ENCODE data around the gene ZNF24. TPM values are rescaled to one million over a fixed set of nuclear protein-coding genes. Genes with fewer than 3 reads are reported as not detected.

Gene ZNF24
- 41.4 TPM for total RNA-seq (2013)
- polyA plus RNA-seq (10 to 100 TPM; 12.9 to 64.4 (median 54.3) TPM), polyA minus RNA-seq (10.8 and 13.9 TPM in 2 replicates), total RNA-seq (112 to 212 (median 148) reads per million in 11 experiments)

DNA sequence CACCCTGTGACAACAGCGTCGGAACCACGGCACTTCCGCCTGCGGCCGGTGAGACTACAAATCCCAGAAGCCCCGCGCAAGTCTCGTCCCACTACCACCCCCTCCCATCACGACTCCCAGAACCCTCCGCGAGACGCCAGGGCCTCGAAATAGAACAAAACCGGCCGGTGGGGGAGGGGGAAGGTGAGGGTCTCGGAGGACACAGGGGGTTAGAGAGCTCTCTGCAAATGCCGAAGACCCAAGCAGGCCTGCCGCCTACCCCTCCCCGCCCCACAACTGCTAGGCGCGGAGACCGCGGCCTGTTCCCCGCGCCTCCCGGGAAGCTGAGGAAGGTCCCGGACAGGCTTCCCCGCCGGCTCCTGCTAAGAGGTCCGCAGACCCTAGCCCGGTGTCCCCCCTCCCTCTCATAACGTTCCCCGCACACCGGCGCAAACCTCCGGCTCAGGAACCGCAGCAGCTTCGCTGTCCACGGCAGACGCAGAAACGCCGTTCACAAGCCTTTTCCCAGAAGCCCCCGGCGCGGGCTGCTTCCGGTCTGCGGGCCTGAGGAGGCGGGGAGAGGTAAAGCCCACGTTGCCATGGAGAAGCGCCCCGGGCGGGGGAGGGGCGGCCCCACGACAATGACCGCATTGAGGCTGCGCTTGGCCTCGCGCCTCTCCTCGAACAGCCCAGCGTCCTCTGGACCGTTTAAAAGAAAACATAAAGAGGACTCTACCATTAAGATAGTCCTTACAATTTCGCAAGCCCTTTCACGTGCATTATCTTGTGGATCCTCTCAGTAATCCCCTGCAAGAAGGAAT, at the start of gene ZNF24:
Gene ZNF24 (minus strand): TSS at position 485 of the 800 bp plus-strand sequence. CDS start 3,770 bp downstream, outside the sequence.
- peak within 1 kb of the TSS; percentile 91 to 92 for H3K4me3 Mint-ChIP-seq
- peaks cover 46% of the 10 kb centered on the region for H3K4me1 Mint-ChIP-seq

DNA sequence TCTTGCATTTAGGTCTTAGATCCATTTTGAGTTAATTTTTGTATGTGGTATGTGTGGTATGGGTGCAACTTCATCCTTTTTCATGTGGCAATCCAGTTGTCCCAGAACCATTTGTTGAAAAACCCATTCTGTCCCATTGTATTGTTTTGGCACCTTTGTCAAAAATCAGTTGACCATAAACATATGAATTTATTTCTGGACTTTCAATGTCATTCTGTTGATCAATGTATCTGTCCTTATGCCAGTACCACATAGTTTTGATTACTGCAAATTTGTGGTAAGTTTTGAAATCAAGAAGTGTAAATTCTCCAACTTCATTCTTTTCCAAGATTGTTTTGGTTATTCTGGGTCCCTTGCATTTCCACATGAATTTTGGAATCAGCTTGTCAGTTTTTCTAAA, 49.5 kb upstream of the ZNF24 start:
- no peak overlapping the region for H3K27ac Mint-ChIP-seq
- no peaks in the 10 kb centered on the region for H3K36me3 Mint-ChIP-seq
- peaks cover 4% of the 10 kb centered on the region for H3K4me1 Mint-ChIP-seq
- no peaks in the 10 kb centered on the region for H4K20me1 ChIP-seq (ENCODE audit: insufficient read depth, low read length)
- TF ChIP-seq, protein P1, sequence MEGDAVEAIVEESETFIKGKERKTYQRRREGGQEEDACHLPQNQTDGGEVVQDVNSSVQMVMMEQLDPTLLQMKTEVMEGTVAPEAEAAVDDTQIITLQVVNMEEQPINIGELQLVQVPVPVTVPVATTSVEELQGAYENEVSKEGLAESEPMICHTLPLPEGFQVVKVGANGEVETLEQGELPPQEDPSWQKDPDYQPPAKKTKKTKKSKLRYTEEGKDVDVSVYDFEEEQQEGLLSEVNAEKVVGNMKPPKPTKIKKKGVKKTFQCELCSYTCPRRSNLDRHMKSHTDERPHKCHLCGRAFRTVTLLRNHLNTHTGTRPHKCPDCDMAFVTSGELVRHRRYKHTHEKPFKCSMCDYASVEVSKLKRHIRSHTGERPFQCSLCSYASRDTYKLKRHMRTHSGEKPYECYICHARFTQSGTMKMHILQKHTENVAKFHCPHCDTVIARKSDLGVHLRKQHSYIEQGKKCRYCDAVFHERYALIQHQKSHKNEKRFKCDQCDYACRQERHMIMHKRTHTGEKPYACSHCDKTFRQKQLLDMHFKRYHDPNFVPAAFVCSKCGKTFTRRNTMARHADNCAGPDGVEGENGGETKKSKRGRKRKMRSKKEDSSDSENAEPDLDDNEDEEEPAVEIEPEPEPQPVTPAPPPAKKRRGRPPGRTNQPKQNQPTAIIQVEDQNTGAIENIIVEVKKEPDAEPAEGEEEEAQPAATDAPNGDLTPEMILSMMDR (IDR thresholded peaks at IDR 0.05) = no peak
- DNase-seq = no peak
- H3K4me3 Mint-ChIP-seq = no peak overlapping the region
- H3K79me2 ChIP-seq (ENCODE audit: insufficient read depth, low read length) = no peaks in the 10 kb centered on the region
- H3K4me1 ChIP-seq (ENCODE audit: control insufficient read depth in 1 of 2, insufficient read depth in 2 of 2, low read length in 2 of 2) = no peaks in the 10 kb centered on the region
- H3K4me3 ChIP-seq (replicated peaks in 1 of 3; ENCODE audit: low read depth in 2 of 3, low read length in 3 of 3) = no peak overlapping the region
- H3K9me3 Mint-ChIP-seq = peaks cover 0 to 3% (median 0%) of the 10 kb centered on the region in 7 donors
- peaks cover 0 to 2% of the 10 kb centered on the region in 2 donors for H3K27me3 ChIP-seq (ENCODE audit: control insufficient read depth in 2 of 2, insufficient read depth in 2 of 2, low read length in 2 of 2)
- H3K27ac ChIP-seq (ENCODE audit: low read depth in 1 of 2, low read length in 2 of 2) = no peak overlapping the region
- H3K27me3 Mint-ChIP-seq (ENCODE audit: low read depth in 3 of 3) = peaks cover 0 to 3% (median 2%) of the 10 kb centered on the region in 3 donors
- H3K36me3 ChIP-seq (replicated peaks in 1 of 2; ENCODE audit: control insufficient read depth in 1 of 2, insufficient read depth in 2 of 2, low read length in 2 of 2) = no peaks in the 10 kb centered on the region
- H2AFZ ChIP-seq (ENCODE audit: insufficient read depth, low read depth, low read length, poor library complexity, severe bottlenecking) = no peak overlapping the region
- intact Hi-C loops (cut with micrococcal nuclease) = loop anchor here in 1 of 2 donors (5.0 kb wide), 1 partner anchor 104 kb away; the partner anchor contains the start of gene INO80C
- no peak overlapping the region for H3K9ac ChIP-seq (ENCODE audit: insufficient read depth, low read length, poor library complexity, severe bottlenecking)
- no peaks in the 10 kb centered on the region for H3K9me3 ChIP-seq (replicated peaks in 1 of 2; ENCODE audit: control insufficient read depth in 1 of 2, insufficient read depth in 1 of 2, low read length in 2 of 2)
- no peak overlapping the region for H3K4me2 ChIP-seq (replicated peaks; ENCODE audit: extremely low read depth, low read length, poor library complexity, severe bottlenecking)

More for the DNA sequence above, at the start of gene ZNF24:
- Mint-ChIP-seq H3K36me3 (peaks cover 14 to 17% of the 10 kb centered on the region in 2 donors), H3K27ac (peak within 1 kb of the TSS; percentile 92 to 99 (median 98)), H3K9me3 (no peaks in the 10 kb centered on the region), H3K27me3 (ENCODE audit: low read depth in 3 of 3) (peaks cover 0 to 1% (median 0%) of the 10 kb centered on the region in 3 donors)
- Histone ChIP-seq H3K27ac (ENCODE audit: low read depth in 1 of 2, low read length in 2 of 2) (peak within 1 kb of the TSS; percentile 96 to 98), H3K9ac (ENCODE audit: insufficient read depth, low read length, poor library complexity, severe bottlenecking) (peak within 1 kb of the TSS; percentile 97), H3K36me3 (replicated peaks in 1 of 2; ENCODE audit: control insufficient read depth in 1 of 2, insufficient read depth in 2 of 2, low read length in 2 of 2) (peaks cover 17 to 20% of the 10 kb centered on the region in 2 donors), H2AFZ (ENCODE audit: insufficient read depth, low read depth, low read length, poor library complexity, severe bottlenecking) (peak within 1 kb of the TSS; percentile 86), H4K20me1 (ENCODE audit: insufficient read depth, low read length) (peaks cover 46% of the 10 kb centered on the region), H3K9me3 (replicated peaks in 1 of 2; ENCODE audit: control insufficient read depth in 1 of 2, insufficient read depth in 1 of 2, low read length in 2 of 2) (no peaks in the 10 kb centered on the region), H3K79me2 (ENCODE audit: insufficient read depth, low read length) (peaks cover 52% of the 10 kb centered on the region), H3K27me3 (ENCODE audit: control insufficient read depth in 2 of 2, insufficient read depth in 2 of 2, low read length in 2 of 2) (no peaks in the 10 kb centered on the region), H3K4me1 (ENCODE audit: control insufficient read depth in 1 of 2, insufficient read depth in 2 of 2, low read length in 2 of 2) (peaks cover 29 to 37% of the 10 kb centered on the region in 2 donors), H3K4me3 (replicated peaks in 1 of 3; ENCODE audit: low read depth in 2 of 3, low read length in 3 of 3) (peak within 1 kb of the TSS; percentile 74 to 87 (median 84)), H3K4me2 (replicated peaks; ENCODE audit: extremely low read depth, low read length, poor library complexity, severe bottlenecking) (peak within 1 kb of the TSS; percentile 78)
- TF ChIP-seq, protein P1 (IDR thresholded peaks at IDR 0.05) = no peak
- DNase-seq = peak; percentile 91 to 94 (median 93)
- WGBS (ENCODE audit: insufficient coverage) = under 1% methylated on average over 27 of the region's 64 CpGs
- intact Hi-C loops (cut with micrococcal nuclease) = loop anchor here (2.0 to 10.0 kb wide), 6 partner anchors 33 to 721 kb away; partner anchors contain the start of genes ZNF397 (in 2 of the 2), ZSCAN30 (in 2 of the 2), INO80C (in 1 of the 2) and RPRD1A (in 1 of the 2)
